GM12878 (cell line): ENCODE results near the gene TMEM263. TPM values are rescaled to one million over a fixed set of nuclear protein-coding genes. Genes with fewer than 3 reads are reported as not detected.

ENCODE experiments used
- ATAC-seq: fragments of 200-7000 bp; cut with Tn5 transposase; 3 replicates; pipeline ENCODE4 v1.9.1; 2020; ENCODE audit warnings: mild to moderate bottlenecking, moderate library complexity
- BruUV-seq: library from RNA; stranded (reverse); fragments of 400-500 nt; replicated peaks from 2 replicates; lab custom pipeline; 2021; lab: Mats Ljungman, UMichigan
- CTCF ChIA-PET: fragments of 300-600 bp; sonication (Branson Sonifier 250); formaldehyde crosslinking; extraction: SDS; loops from one replicate; lab custom pipeline; 2021; ENCODE audit warnings: inconsistent platforms; lab: Yijun Ruan, JAX
- POLR2A ChIA-PET: fragments of 350-600 bp; formaldehyde crosslinking; extraction: SDS; loops from one replicate; lab custom pipeline; 2021; ENCODE audit warnings: inconsistent platforms; lab: Charles Lee
- RAD21 ChIA-PET: fragments of 300-600 bp; sonication (Branson Sonifier 250); formaldehyde crosslinking; loops from one replicate; lab custom pipeline; 2023; ENCODE audit warnings: antibody characterized with exemption; ENCODE audit not compliant: unreplicated experiment; lab: Charles Lee
- SMC1A ChIA-PET: fragments of 300-600 bp; sonication (Branson Sonifier 250); formaldehyde crosslinking; loops from one replicate; lab custom pipeline; 2023; ENCODE audit not compliant: unreplicated experiment, uncharacterized antibody; lab: Charles Lee
- DNase-seq: peaks from one replicate; pipeline ENCODE4 v3.0.0-alpha.2; 2011; ENCODE audit warnings: low read depth, low spot score
- FAIRE-seq: peaks from 3 replicates; lab custom pipeline; 2011; peaks lifted over from hg19 to GRCh38; lab: Jason Lieb, UNC
- H2AFZ ChIP-seq: 2 replicates; pipeline ENCODE4 v1.6.0; 2011; ENCODE audit warnings: low read depth, low read length, control low read depth; ENCODE audit not compliant: control insufficient read depth
- H3K27ac ChIP-seq: 2 replicates; pipeline ENCODE4 v1.5.1; 2011; ENCODE audit warnings: control low read depth; ENCODE audit not compliant: control insufficient read depth, insufficient read depth
- H3K27me3 ChIP-seq, 2 experiments: replicated peaks in 1 of 2; 2 replicates each; pipeline versions ENCODE4 v1.6.0 to v1.6.1; 2011; ENCODE audit warnings: low read length in 1 of 2; ENCODE audit not compliant: control insufficient read depth in 2 of 2, insufficient read depth in 2 of 2
- H3K36me3 ChIP-seq, 2 experiments: 2 replicates each; pipeline ENCODE4 v1.5.1; 2011; ENCODE audit warnings: low read length in 1 of 2; ENCODE audit not compliant: control insufficient read depth in 2 of 2, insufficient read depth in 2 of 2
- H3K4me1 ChIP-seq: 2 replicates; pipeline ENCODE4 v1.6.1; 2011; ENCODE audit warnings: mild to moderate bottlenecking, low read length, moderate library complexity, mixed read lengths; ENCODE audit not compliant: control insufficient read depth, insufficient read depth
- H3K4me2 ChIP-seq: 2 replicates; pipeline ENCODE4 v1.6.0; 2011; ENCODE audit warnings: control low read depth; ENCODE audit not compliant: control insufficient read depth, insufficient read depth
- H3K4me3 ChIP-seq: fragments of 200-600 bp; sonication (generic); 2 replicates; pipeline ENCODE4 v1.5.1; 2016
- H3K79me2 ChIP-seq: 2 replicates; pipeline ENCODE4 v1.6.0; 2011; ENCODE audit warnings: low read length; ENCODE audit not compliant: control insufficient read depth, insufficient read depth
- H3K9ac ChIP-seq: 2 replicates; pipeline ENCODE4 v1.8.0; 2011; ENCODE audit warnings: low read length, control low read depth, mixed read lengths; ENCODE audit not compliant: control insufficient read depth, insufficient read depth
- H3K9me3 ChIP-seq: replicated peaks from 3 replicates; pipeline ENCODE4 v1.5.1; 2011; ENCODE audit warnings: mild to moderate bottlenecking, low read length; ENCODE audit not compliant: control insufficient read depth, insufficient read depth
- H4K20me1 ChIP-seq: 2 replicates; pipeline ENCODE4 v1.6.0; 2011; ENCODE audit not compliant: control insufficient read depth, insufficient read depth
- BCL3 ChIP-seq: IDR thresholded peaks from 2 replicates; pipeline ENCODE4 v1.6.1; 2011; ENCODE audit warnings: borderline replicate concordance, low read depth, mild to moderate bottlenecking, moderate library complexity, low read length; ENCODE audit not compliant: insufficient read depth, poor library complexity, severe bottlenecking
- CHD2 ChIP-seq: IDR thresholded peaks from 2 replicates; pipeline ENCODE4 v1.6.1; 2011; ENCODE audit warnings: low read depth, low read length, improper control_type of control experiment, borderline replicate concordance
- CTCF ChIP-seq, 3 experiments: IDR thresholded peaks in 2 of 3; conservative IDR thresholded peaks in 1 of 3; 2 replicates each; pipeline ENCODE4 v1.5.1; 2011; ENCODE audit warnings: low read depth in 3 of 3, low read length in 3 of 3, mild to moderate bottlenecking in 3 of 3, control low read depth in 2 of 3, moderate library complexity in 2 of 3, inconsistent platforms in 1 of 3, mixed read lengths in 1 of 3; ENCODE audit not compliant: control insufficient read depth in 2 of 3, insufficient read depth in 1 of 3; ENCODE audit errors: extremely low read depth in 1 of 3
- IRF5 ChIP-seq: fragments of 450-650 bp; IDR thresholded peaks from 2 replicates; pipeline ENCODE4 v1.6.1; 2017; ENCODE audit warnings: borderline replicate concordance
- MEF2B ChIP-seq: fragments of 450-650 bp; IDR thresholded peaks from 2 replicates; pipeline ENCODE4 v1.6.1; 2018; ENCODE audit warnings: mild to moderate bottlenecking, moderate library complexity; ENCODE audit not compliant: partially characterized antibody, poor library complexity, severe bottlenecking
- MYB ChIP-seq: fragments of 150-350 bp; IDR thresholded peaks from 2 replicates; pipeline ENCODE4 v1.6.1; 2014; ENCODE audit warnings: mild to moderate bottlenecking, low read depth, low read length, borderline replicate concordance
- NFYA ChIP-seq: IDR thresholded peaks from 2 replicates; pipeline ENCODE4 v1.6.1; 2011; ENCODE audit warnings: low read depth, mild to moderate bottlenecking, low read length, improper control_type of control experiment, borderline replicate concordance
- PBX3 ChIP-seq: IDR thresholded peaks from 2 replicates; pipeline ENCODE4 v1.6.1; 2011; ENCODE audit warnings: mild to moderate bottlenecking, low read depth, low read length, moderate library complexity; ENCODE audit not compliant: insufficient replicate concordance
- RAD21 ChIP-seq: IDR thresholded peaks from 2 replicates; pipeline ENCODE4 v1.6.1; 2011; ENCODE audit warnings: mild to moderate bottlenecking, low read depth, low read length, moderate library complexity; ENCODE audit not compliant: insufficient read depth
- SMC3 ChIP-seq: IDR thresholded peaks from 2 replicates; pipeline ENCODE4 v1.6.1; 2011; ENCODE audit warnings: low read length, improper control_type of control experiment, borderline replicate concordance
- USF1 ChIP-seq: IDR thresholded peaks from 2 replicates; pipeline ENCODE4 v1.6.1; 2011; ENCODE audit warnings: borderline replicate concordance, low read depth, mild to moderate bottlenecking, moderate library complexity, mixed read lengths, low read length; ENCODE audit not compliant: insufficient read depth; ENCODE audit errors: extremely low read length
- ZNF274 ChIP-seq: IDR thresholded peaks from one replicate; pipeline ENCODE4 v1.8.0; 2011; ENCODE audit not compliant: insufficient read length, insufficient read depth
- WGBS: methylation state at CpG from one replicate; pipeline ENCODE4 v1.1.6; 2016; ENCODE audit warnings: low lambda C conversion rate; ENCODE audit not compliant: insufficient replicate concordance, insufficient coverage; ENCODE audit errors: missing lambda C conversion rate; 5-methylcytosine and 5-hydroxymethylcytosine counted together
- in situ Hi-C: fragments of 300-500 bp; cut with MboI; formaldehyde crosslinking; loops from 9 replicates; pipeline ENCODE4 v1.14.3; 2018; ENCODE audit warnings: mixed read lengths
- intact Hi-C: fragments of 100-400 bp; cut with micrococcal nuclease; formaldehyde crosslinking; loops from one replicate; pipeline ENCODE4 v1.14.2; 2022; ENCODE audit not compliant: unreplicated experiment
- polyA plus RNA-seq, 11 experiments: library from polyadenylated mRNA; depleted of rRNA in 4 of 11; unstranded in 6 of 11; stranded (reverse) in 5 of 11; fragments of >200 nt; fragmentation: Nextera tagmentation in 4 of 11; fragmentation: Illumina TruSeq in 1 of 11; extraction: Ambion mirVana in 4 of 11; extraction: Trizol in 1 of 11; gene quantifications; 1 replicate in 1 of 11; 2 replicates in 10 of 11; pipeline versions ENCODE4 v1.2.1 to v1.2.3, GENCODE V29; 2011 to 2016; ENCODE audit warnings: inconsistent platforms in 2 of 11, missing spikeins in 2 of 11, low read depth in 1 of 11
- total RNA-seq, 4 experiments: library from RNA; depleted of rRNA in 3 of 4; stranded (reverse); fragments of >200 nt in 3 of 4; fragmentation: Illumina TruSeq in 1 of 4; extraction: Trizol in 1 of 4; gene quantifications; 2 replicates each; pipeline versions ENCODE4 v1.2.1 to v1.2.3, GENCODE V29; 2013 to 2021

The TMEM263 gene
- total and polyA plus RNA-seq, 10 of the 15 experiments (the other 5 are each of a cell fraction or from before 2014, with no cell fraction given) = 15.4 to 41.3 (median 27.6) TPM

GRCh38 chr12:106919910-106920544, 35.7 kb upstream of the TMEM263 start:
- no peak overlapping the region for H3K9ac ChIP-seq
- intact Hi-C loops (loop anchor here (1.0 to 10.0 kb wide), 5 partner anchors 78 to 695 kb away; partner anchors contain the start of gene POLR3B), in situ Hi-C loops (loop anchor here (5.0 kb wide), 1 partner anchor 533 kb away; no protein-coding TSS in a partner anchor)
- ATAC-seq (peak; percentile 55), DNase-seq (no peak), FAIRE-seq (no peak)
- 25% methylated on average over 4 of the region's 4 CpGs for WGBS
- H3K4me2 ChIP-seq = no peak overlapping the region
- RAD21 ChIA-PET = interaction anchor here (0.7 to 2.5 kb wide), 7 partner anchors 12 to 563 kb away, joined by 3 to 16 read pairs (median 6); partner anchors contain the start of gene POLR3B
- no peak overlapping the region for H2AFZ ChIP-seq
- H4K20me1 ChIP-seq = no peaks in the 10 kb centered on the region
- SMC1A ChIA-PET = interaction anchor here (1.0 to 4.5 kb wide), 11 partner anchors 10 to 563 kb away, joined by 3 to 26 read pairs (median 6); partner anchors contain the start of gene POLR3B
- POLR2A ChIA-PET = no interaction called here
- CTCF ChIA-PET = interaction anchor here (0.7 to 7.8 kb wide), 23 partner anchors 13 to 694 kb away, joined by 3 to 102 read pairs (median 4); partner anchors contain the start of gene POLR3B
- H3K36me3 ChIP-seq = no peaks in the 10 kb centered on the region
- H3K9me3 ChIP-seq = no peaks in the 10 kb centered on the region; the same call in 1 of the 3 replicates
- H3K4me3 ChIP-seq = no peak overlapping the region
- no TSS peak for BruUV-seq
- peaks cover 6% of the 10 kb centered on the region for H3K4me1 ChIP-seq
- no peak overlapping the region for H3K27ac ChIP-seq
- TF ChIP-seq MEF2B (no peak), BCL3 (no peak), RAD21 (peak; percentile 87), CHD2 (no peak), MYB (no peak), PBX3 (no peak), CTCF (IDR thresholded peaks at IDR 0.05 in 2 of 3, conservative IDR thresholded peaks at IDR 0.05 in 1 of 3; ENCODE audit: control insufficient read depth in 2 of 3, extremely low read depth in 1 of 3, insufficient read depth in 1 of 3, low read depth in 3 of 3, low read length in 3 of 3) (peak; percentile 55 to 73 (median 64)), USF1 (no peak), IRF5 (no peak), SMC3 (peak; percentile 80; the same call in 1 of the 2 replicates), ZNF274 (no peak), NFYA (no peak)
- TF ChIP-seq, all 136 proteins: peak for 3
- H3K27me3 ChIP-seq = no peaks in the 10 kb centered on the region; a peak in 1 of 4 replicates
- H3K79me2 ChIP-seq = no peaks in the 10 kb centered on the region
